B cell (primary cell): Measurements from ENCODE around the gene JAK3. TPM values are rescaled to one million over a fixed set of nuclear protein-coding genes. Genes with fewer than 3 reads are reported as not detected.

Source experiments
- ATAC-seq: fragments of 200-7000 bp; cut with Tn5 transposase; one replicate; pipeline ENCODE4 v1.10.0; 2021; ENCODE audit warnings: low read depth, mild to moderate bottlenecking, moderate number of reproducible peaks, moderate library complexity
- CTCF ChIA-PET: fragments of 350-600 bp; sonication (Branson Sonifier 250); formaldehyde crosslinking; loops from one replicate; lab custom pipeline; 2021; ENCODE audit warnings: antibody characterized with exemption, inconsistent platforms; lab: Charles Lee
- POLR2A ChIA-PET: fragments of 350-600 bp; sonication (Branson Sonifier 250); formaldehyde crosslinking; loops from one replicate; lab custom pipeline; 2021; ENCODE audit warnings: antibody characterized with exemption; lab: Charles Lee
- DNase-seq: peaks from one replicate; pipeline ENCODE4 v3.0.0; 2013
- H2AFZ ChIP-seq: 2 replicates; pipeline ENCODE4 v1.6.1; 2012; ENCODE audit warnings: mild to moderate bottlenecking, low read depth, low read length; ENCODE audit not compliant: insufficient read depth, poor library complexity, severe bottlenecking
- H3K27ac ChIP-seq, 2 donors: 1 replicate in 1 of 2; 2 replicates in 1 of 2; pipeline ENCODE4 v1.5.1; 2012 to 2013; ENCODE audit warnings: low read length in 2 of 2, mild to moderate bottlenecking in 2 of 2, moderate library complexity in 1 of 2
- H3K27me3 ChIP-seq, 4 experiments: fragments of 200-600 bp in 1 of 4; sonication (generic) in 1 of 4; replicated peaks in 1 of 4; 1 replicate in 2 of 4; 2 replicates in 2 of 4; pipeline versions ENCODE4 v1.6.1 to v1.7.0; 2013 to 2016; ENCODE audit warnings: low read length in 3 of 4, mild to moderate bottlenecking in 2 of 4, mixed read lengths in 1 of 4, moderate library complexity in 1 of 4; ENCODE audit not compliant: insufficient read depth in 4 of 4, control insufficient read depth in 3 of 4; ENCODE audit errors: control extremely low read depth in 1 of 4
- H3K36me3 ChIP-seq, 2 experiments: replicated peaks in 1 of 2; 1 replicate in 1 of 2; 2 replicates in 1 of 2; pipeline versions ENCODE4 v1.6.1 to v1.7.1; 2013; ENCODE audit warnings: low read length in 1 of 2; ENCODE audit not compliant: insufficient read depth in 2 of 2, control insufficient read depth in 1 of 2; ENCODE audit errors: control extremely low read depth in 1 of 2, extremely low read depth in 1 of 2
- H3K4me1 ChIP-seq, 2 donors: fragments of 200-600 bp in 1 of 2; sonication (generic) in 1 of 2; 1 replicate in 1 of 2; 2 replicates in 1 of 2; pipeline versions ENCODE4 v1.5.1 to v1.6.1; 2013 to 2017; ENCODE audit warnings: low read length in 2 of 2; ENCODE audit not compliant: control insufficient read depth in 2 of 2, insufficient read depth in 2 of 2
- H3K4me2 ChIP-seq: replicated peaks from 2 replicates; pipeline ENCODE3; 2012; ENCODE audit warnings: mild to moderate bottlenecking, low read depth, low read length; ENCODE audit not compliant: poor library complexity, severe bottlenecking
- H3K4me3 ChIP-seq, 5 experiments: fragments of 200-600 bp in 1 of 5; sonication (generic) in 1 of 5; 1 replicate in 3 of 5; 2 replicates in 2 of 5; pipeline versions ENCODE4 v1.5.1 to v1.7.0; 2011 to 2016; ENCODE audit warnings: low read length in 4 of 5, mild to moderate bottlenecking in 4 of 5, low read depth in 2 of 5, control low read depth in 1 of 5, moderate library complexity in 1 of 5; ENCODE audit not compliant: insufficient read depth in 1 of 5; ENCODE audit errors: control extremely low read depth in 1 of 5, extremely low read depth in 1 of 5
- H3K79me2 ChIP-seq: fragments of 200-600 bp; sonication (generic); one replicate; pipeline ENCODE4 v1.6.0; 2016; ENCODE audit warnings: low read length; ENCODE audit not compliant: control insufficient read depth, insufficient read depth
- H3K9ac ChIP-seq: fragments of 200-600 bp; sonication (generic); 2 replicates; pipeline ENCODE4 v1.6.1; 2017; ENCODE audit warnings: mild to moderate bottlenecking, low read length, moderate library complexity
- H3K9me3 ChIP-seq, 3 donors: one replicate each; pipeline versions ENCODE4 v1.6.1 to v1.7.1; 2013; ENCODE audit warnings: low read length in 2 of 3; ENCODE audit not compliant: control insufficient read depth in 2 of 3, insufficient read depth in 1 of 3; ENCODE audit errors: control extremely low read depth in 1 of 3
- H4K20me1 ChIP-seq: 2 replicates; pipeline ENCODE4 v1.6.0; 2012; ENCODE audit warnings: mild to moderate bottlenecking, low read length; ENCODE audit not compliant: insufficient read depth, control insufficient read depth, poor library complexity, severe bottlenecking
- H3K27ac Mint-ChIP-seq: one replicate; pipeline ENCODE4 v1.8.0; 2021; ENCODE audit warnings: mixed read lengths
- H3K27me3 Mint-ChIP-seq: one replicate; pipeline ENCODE4 v1.8.0; 2021; ENCODE audit warnings: mixed read lengths
- H3K4me1 Mint-ChIP-seq: one replicate; pipeline ENCODE4 v1.8.0; 2021; ENCODE audit warnings: mixed read lengths
- H3K4me3 Mint-ChIP-seq: one replicate; pipeline ENCODE4 v1.8.0; 2021; ENCODE audit warnings: mixed read lengths
- H3K9me3 Mint-ChIP-seq: one replicate; pipeline ENCODE4 v1.8.0; 2022; ENCODE audit warnings: mixed read lengths; ENCODE audit not compliant: insufficient read depth
- EZH2 ChIP-seq: IDR thresholded peaks from 2 replicates; pipeline ENCODE4 v1.6.1; 2012; ENCODE audit warnings: borderline replicate concordance, low read depth, mild to moderate bottlenecking, moderate library complexity, low read length; ENCODE audit not compliant: insufficient read depth, poor library complexity, severe bottlenecking
- WGBS: methylation state at CpG from one replicate; pipeline ENCODE4 v1.1.5; 2013; ENCODE audit warnings: missing lambda C conversion rate; ENCODE audit not compliant: insufficient coverage; 5-methylcytosine and 5-hydroxymethylcytosine counted together
- intact Hi-C: fragments of 100-400 bp; cut with micrococcal nuclease; formaldehyde crosslinking; loops from one replicate; pipeline ENCODE4 v1.10.0; 2022
- polyA plus RNA-seq: library from polyadenylated mRNA; depleted of rRNA; stranded (reverse); fragments of >200 nt; gene quantifications from 2 replicates; pipeline ENCODE4 v1.2.3, GENCODE V29; 2012
- total RNA-seq, 2 donors: library from RNA; stranded (reverse); fragments of 120-200 nt in 1 of 2; gene quantifications; 1 replicate in 1 of 2; 2 replicates in 1 of 2; pipeline versions ENCODE4 v1.2.3 to v1.2.4, GENCODE V29; 2013 to 2022
- TF ChIP-seq, protein P1 (sequence below): fragments of 200-600 bp; IDR thresholded peaks from one replicate; pipeline ENCODE4 v1.8.0; 2022; ENCODE audit warnings: antibody characterized with exemption, mild to moderate bottlenecking

JAK3 gene
- total and polyA plus RNA-seq, 2 donors (not counting 1 experiment from before 2014, with no cell fraction given), result 102 to 143 TPM

DNA sequence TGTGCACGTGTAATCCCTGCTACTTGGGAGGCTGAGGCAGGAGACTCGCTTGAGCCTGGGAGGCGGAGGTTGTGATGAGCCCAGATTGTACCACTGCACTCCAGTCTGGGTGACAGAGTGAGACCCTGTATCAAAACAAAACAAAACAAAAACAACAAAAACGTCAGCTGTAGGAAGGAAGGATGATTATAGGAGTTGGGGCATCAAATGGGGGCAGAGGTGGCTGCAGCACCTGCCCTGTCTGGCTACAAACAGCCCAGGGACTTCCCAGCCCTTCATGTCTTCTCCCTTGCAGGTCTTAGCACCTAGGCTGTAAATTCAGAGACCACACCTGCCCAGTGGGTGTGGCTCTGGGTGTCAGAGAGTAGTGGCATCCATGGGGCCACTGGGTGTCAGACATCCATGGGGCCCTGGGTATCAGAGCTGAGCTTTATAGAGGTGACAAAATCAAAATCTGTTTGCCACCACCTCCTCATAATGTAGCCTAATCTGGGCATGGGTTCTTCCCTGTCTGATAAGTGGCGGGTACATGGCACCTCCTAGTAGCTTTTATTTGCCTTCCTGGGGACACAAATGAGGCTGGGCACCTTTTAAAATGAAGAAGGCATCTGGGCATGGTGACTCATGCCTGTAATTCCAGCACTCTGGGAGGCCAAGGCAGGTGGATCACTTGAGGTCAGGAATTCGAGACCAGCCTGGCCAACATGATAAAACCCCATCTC is 57.6 kb downstream of the JAK3 start:
- no peak for DNase-seq
- ChIA-PET CTCF (interaction anchor here (0.9 to 2.3 kb wide), 4 partner anchors 38 to 148 kb away, joined by 3 to 8 read pairs (median 4); no protein-coding TSS in a partner anchor), POLR2A (no interaction called here)
- H3K9ac ChIP-seq, result no peak overlapping the region
- H3K4me1 Mint-ChIP-seq, result peaks cover 30% of the 10 kb centered on the region
- peak overlapping the region; percentile 56 for H3K27ac Mint-ChIP-seq
- H3K4me3 ChIP-seq, result no peak overlapping the region
- peaks cover 14% of the 10 kb centered on the region for H3K27me3 Mint-ChIP-seq
- WGBS, result 94% methylated on average over 4 of the region's 6 CpGs
- no peaks in the 10 kb centered on the region for H3K9me3 Mint-ChIP-seq
- H3K4me3 Mint-ChIP-seq, result no peak overlapping the region
- peaks cover 0 to 15% (median 0%) of the 10 kb centered on the region in 3 donors for H3K9me3 ChIP-seq
- no peak overlapping the region for H3K4me2 ChIP-seq
- H3K79me2 ChIP-seq, result no peaks in the 10 kb centered on the region
- no peak for TF ChIP-seq EZH2
- TF ChIP-seq, protein P1, sequence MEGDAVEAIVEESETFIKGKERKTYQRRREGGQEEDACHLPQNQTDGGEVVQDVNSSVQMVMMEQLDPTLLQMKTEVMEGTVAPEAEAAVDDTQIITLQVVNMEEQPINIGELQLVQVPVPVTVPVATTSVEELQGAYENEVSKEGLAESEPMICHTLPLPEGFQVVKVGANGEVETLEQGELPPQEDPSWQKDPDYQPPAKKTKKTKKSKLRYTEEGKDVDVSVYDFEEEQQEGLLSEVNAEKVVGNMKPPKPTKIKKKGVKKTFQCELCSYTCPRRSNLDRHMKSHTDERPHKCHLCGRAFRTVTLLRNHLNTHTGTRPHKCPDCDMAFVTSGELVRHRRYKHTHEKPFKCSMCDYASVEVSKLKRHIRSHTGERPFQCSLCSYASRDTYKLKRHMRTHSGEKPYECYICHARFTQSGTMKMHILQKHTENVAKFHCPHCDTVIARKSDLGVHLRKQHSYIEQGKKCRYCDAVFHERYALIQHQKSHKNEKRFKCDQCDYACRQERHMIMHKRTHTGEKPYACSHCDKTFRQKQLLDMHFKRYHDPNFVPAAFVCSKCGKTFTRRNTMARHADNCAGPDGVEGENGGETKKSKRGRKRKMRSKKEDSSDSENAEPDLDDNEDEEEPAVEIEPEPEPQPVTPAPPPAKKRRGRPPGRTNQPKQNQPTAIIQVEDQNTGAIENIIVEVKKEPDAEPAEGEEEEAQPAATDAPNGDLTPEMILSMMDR, result no peak
- peaks cover 14 to 16% of the 10 kb centered on the region in 2 donors for H3K4me1 ChIP-seq
- peaks cover 7 to 30% of the 10 kb centered on the region in 2 experiments for H3K36me3 ChIP-seq
- no peak overlapping the region for H3K27ac ChIP-seq
- no peaks in the 10 kb centered on the region for H4K20me1 ChIP-seq
- no peak overlapping the region for H2AFZ ChIP-seq
- no peak for ATAC-seq
- intact Hi-C loops, result no loop called here
- peaks cover 0 to 20% (median 12%) of the 10 kb centered on the region in 4 experiments for H3K27me3 ChIP-seq

DNA sequence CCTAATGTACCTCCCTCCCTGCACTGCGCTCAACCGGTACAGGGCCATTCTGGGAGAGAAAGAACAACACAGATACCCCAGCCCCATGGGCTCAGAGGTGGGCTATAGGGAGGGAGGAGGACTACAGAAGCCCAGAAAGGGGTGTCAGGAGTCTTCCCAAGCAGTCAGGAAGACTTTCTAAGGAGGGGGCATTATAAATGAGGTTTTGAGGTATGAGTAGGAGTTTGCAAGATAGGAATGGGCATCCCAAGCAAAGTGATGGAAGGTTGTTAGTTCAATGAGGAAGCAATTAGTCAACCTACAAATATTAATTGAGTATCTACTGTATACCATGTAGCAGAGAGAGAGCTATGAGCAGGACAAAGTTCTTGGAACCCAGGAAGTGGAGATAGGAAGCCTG is 59.1 kb downstream of the JAK3 start:
- H3K9ac ChIP-seq, result no peak overlapping the region
- intact Hi-C loops, result no loop called here
- Mint-ChIP-seq H3K27me3 (peaks cover 2% of the 10 kb centered on the region), H3K4me1 (peaks cover 23% of the 10 kb centered on the region), H3K9me3 (no peaks in the 10 kb centered on the region), H3K27ac (no peak overlapping the region), H3K4me3 (no peak overlapping the region)
- H2AFZ ChIP-seq, result no peak overlapping the region
- H3K27ac ChIP-seq, result no peak overlapping the region
- no peaks in the 10 kb centered on the region for H3K79me2 ChIP-seq
- H4K20me1 ChIP-seq, result peaks cover 9% of the 10 kb centered on the region
- WGBS, result no CpG with 5 or more reads among the region's 2 CpGs
- H3K4me3 ChIP-seq, result no peak overlapping the region
- H3K4me1 ChIP-seq, result peaks cover 7 to 12% of the 10 kb centered on the region in 2 donors
- peaks cover 7 to 45% of the 10 kb centered on the region in 2 experiments for H3K36me3 ChIP-seq
- DNase-seq, result no peak
- ChIA-PET CTCF (interaction anchor here (1.0 kb wide), 2 partner anchors 11 to 66 kb away, joined by 4 to 6 read pairs; no protein-coding TSS in a partner anchor), POLR2A (no interaction called here)
- H3K9me3 ChIP-seq, result peaks cover 0 to 7% (median 0%) of the 10 kb centered on the region in 3 donors
- H3K27me3 ChIP-seq, result peaks cover 0 to 4% (median 0%) of the 10 kb centered on the region in 4 experiments
- ATAC-seq, result no peak
- no peak overlapping the region for H3K4me2 ChIP-seq
- TF ChIP-seq, protein P1, result no peak
- no peak for TF ChIP-seq EZH2
